DMS53 (cell line): ENCODE measurements around the gene S100P.

Source experiments
- DNase-seq: peaks from one replicate; lab custom pipeline; 2025; lab: John Stamatoyannopoulos, UW

S100P gene

GRCh38 chr4:6673191-6673659 is 20.5 kb upstream of the S100P start:
- DNase-seq = peak; percentile 76

GRCh38 chr4:6673660-6674499 is 19.8 kb upstream of the S100P start:
- DNase-seq = peak; percentile 100

- DNase-seq = peak; percentile 93
Measured at GRCh38 chr4:6674500-6675149, 19.1 kb upstream of the S100P start.

GRCh38 chr4:6676722-6677558 is 16.7 kb upstream of the S100P start:
- DNase-seq = no peak

GRCh38 chr4:6680372-6681034 is 13.2 kb upstream of the S100P start:
- peak; percentile 57 for DNase-seq

GRCh38 chr4:6681191-6681590 is 12.5 kb upstream of the S100P start:
- DNase-seq = peak; percentile 61

GRCh38 chr4:6682862-6683590 is 10.7 kb upstream of the S100P start:
- DNase-seq = no peak

- DNase-seq = no peak
Measured at GRCh38 chr4:6684656-6685055, 9.0 kb upstream of the S100P start.

GRCh38 chr4:6686104-6686787 is 7.4 kb upstream of the S100P start:
- DNase-seq = no peak

GRCh38 chr4:6687947-6688878 is 5.5 kb upstream of the S100P start:
- peak; percentile 99 for DNase-seq

- DNase-seq = peak; percentile 97
Measured at GRCh38 chr4:6688879-6689505, 4.7 kb upstream of the S100P start.

GRCh38 chr4:6689506-6689960 is 4.1 kb upstream of the S100P start:
- DNase-seq = peak; percentile 87

- no peak for DNase-seq
Measured at GRCh38 chr4:6692379-6692778, 1.3 kb upstream of the S100P start.

- no peak for DNase-seq
Measured at GRCh38 chr4:6692806-6693205, 872 bp upstream of the S100P start.

GRCh38 chr4:6694177-6694901 is 661 bp downstream of the S100P start:
- DNase-seq = no peak

- peak; percentile 76 for DNase-seq
Measured at GRCh38 chr4:6695660-6696610, 2.3 kb downstream of the S100P start.

GRCh38 chr4:6696611-6697010 is 2.9 kb downstream of the S100P start:
- no peak for DNase-seq
